ENCODE data around the gene CLDND1. TPM values are rescaled to one million over a fixed set of nuclear protein-coding genes. Genes with fewer than 3 reads are reported as not detected.

CLDND1 gene
- total and polyA plus RNA-seq, 10 of the 15 experiments (the other 5 are each of a cell fraction or from before 2014, with no cell fraction given): 97.8 to 225 (median 152) TPM

- TF ChIP-seq ZBTB40 (IDR thresholded peaks at IDR 0.05; ENCODE audit: borderline replicate concordance): peak; percentile 32; the same call in 1 of the 2 replicates
- TF ChIP-seq ZNF207 (IDR thresholded peaks at IDR 0.05; ENCODE audit: borderline replicate concordance): 0 out of 2 replicates have a peak, but pooled peaks have one; percentile 39
- no peak; the same call in 1 of the 2 replicates for TF ChIP-seq CEBPZ (IDR thresholded peaks at IDR 0.05; ENCODE audit: low read depth, low read length)
- peak; percentile 94 for TF ChIP-seq POLR2A (IDR thresholded peaks at IDR 0.05; ENCODE audit: low read depth, low read length)
- TF ChIP-seq NR2F1 (conservative IDR thresholded peaks at IDR 0.05): peak; percentile 75
- TF ChIP-seq GABPA (IDR thresholded peaks at IDR 0.05; ENCODE audit: low read depth): peak; percentile 60
- peak; percentile 70; the same call in 1 of the 2 replicates for TF ChIP-seq ZBTB4 (CRISPR knock-in tag; IDR thresholded peaks at IDR 0.05)
- TF ChIP-seq POU2F2 (IDR thresholded peaks at IDR 0.05; ENCODE audit: borderline replicate concordance, low read depth, low read length): peak; percentile 84
- no peak for TF ChIP-seq KLF5 (IDR thresholded peaks at IDR 0.05; ENCODE audit: partially characterized antibody)
- no peak for TF ChIP-seq ZNF24 (IDR thresholded peaks at IDR 0.05)
- peak; percentile 77; the same call in 1 of the 2 replicates for TF ChIP-seq MTA3 (IDR thresholded peaks at IDR 0.05; ENCODE audit: borderline replicate concordance, low read length)
- no peak for TF ChIP-seq PAX8 (IDR thresholded peaks at IDR 0.05)
- TF ChIP-seq PRDM15 (CRISPR knock-in tag; IDR thresholded peaks at IDR 0.05): peak; percentile 62; the same call in 1 of the 2 replicates
Measured at GRCh38 chr3:98522544-98523281, at the start of gene CLDND1 (continued).
